IMR-90 (cell line): ENCODE results near the gene PDZK1. TPM values are rescaled to one million over a fixed set of nuclear protein-coding genes. Genes with fewer than 3 reads are reported as not detected.
"Not testable (repeated sequence)": the region's sequence is repeated elsewhere in the genome, so short reads cannot be mapped to it uniquely, and the experiment has no call there.

ENCODE experiments used
- ATAC-seq: fragments of 200-7000 bp; cut with Tn5 transposase; 2 replicates; pipeline ENCODE4 v1.9.1; 2020; ENCODE audit warnings: low read depth, mild to moderate bottlenecking, moderate library complexity
- BruUV-seq: library from RNA; stranded (reverse); fragments of 400-500 nt; replicated peaks from 2 replicates; lab custom pipeline; 2021; lab: Mats Ljungman, UMichigan
- CTCF ChIA-PET: fragments of 300-600 bp; formaldehyde crosslinking; extraction: SDS; loops from one replicate; lab custom pipeline; 2021; ENCODE audit warnings: antibody characterized with exemption; lab: Yijun Ruan, JAX
- POLR2A ChIA-PET: fragments of 300-600 bp; sonication (Branson Sonifier 250); formaldehyde crosslinking; loops from one replicate; lab custom pipeline; 2022; ENCODE audit warnings: antibody characterized with exemption; ENCODE audit not compliant: unreplicated experiment; lab: Charles Lee
- DNase-seq: peaks from one replicate; pipeline ENCODE4 v3.0.0; 2013
- H2AFZ ChIP-seq: replicated peaks from 2 replicates; pipeline ENCODE3; 2013; ENCODE audit warnings: low read length, mild to moderate bottlenecking; ENCODE audit not compliant: poor library complexity
- H2AK5ac ChIP-seq: 2 replicates; pipeline ENCODE4 v1.6.1; 2013; ENCODE audit warnings: low read depth, low read length, inconsistent platforms
- H2AK9ac ChIP-seq: replicated peaks from 2 replicates; pipeline ENCODE3; 2013; ENCODE audit warnings: mild to moderate bottlenecking, low read depth, low read length, moderate library complexity; ENCODE audit not compliant: poor library complexity
- H2BK120ac ChIP-seq: 2 replicates; pipeline ENCODE4 v1.6.1; 2013; ENCODE audit warnings: low read depth, low read length, inconsistent platforms
- H2BK15ac ChIP-seq: 3 replicates; pipeline ENCODE4 v1.6.1; 2013; ENCODE audit warnings: low read depth, low read length, inconsistent platforms
- H2BK20ac ChIP-seq: 2 replicates; pipeline ENCODE4 v1.6.1; 2013; ENCODE audit warnings: low read depth, mild to moderate bottlenecking, inconsistent platforms, low read length, moderate library complexity
- H2BK5ac ChIP-seq: 2 replicates; pipeline ENCODE4 v1.6.1; 2013; ENCODE audit warnings: mild to moderate bottlenecking, low read depth, low read length, inconsistent platforms; ENCODE audit not compliant: poor library complexity, severe bottlenecking
- H3K14ac ChIP-seq: replicated peaks from 2 replicates; pipeline ENCODE4 v1.6.1; 2013; ENCODE audit warnings: low read depth, low read length, inconsistent platforms
- H3K18ac ChIP-seq: 2 replicates; pipeline ENCODE4 v1.6.1; 2013; ENCODE audit warnings: low read depth, low read length, control low read depth
- H3K23ac ChIP-seq: 2 replicates; pipeline ENCODE4 v1.6.1; 2013; ENCODE audit warnings: low read depth, low read length, inconsistent platforms
- H3K27ac ChIP-seq: 2 replicates; pipeline ENCODE4 v1.5.1; 2013; ENCODE audit warnings: mild to moderate bottlenecking, control low read depth, low read length; ENCODE audit not compliant: insufficient read depth
- H3K27me3 ChIP-seq: 2 replicates; pipeline ENCODE4 v1.6.1; 2013; ENCODE audit warnings: low read length; ENCODE audit not compliant: control insufficient read depth, insufficient read depth
- H3K36me3 ChIP-seq: 2 replicates; pipeline ENCODE4 v1.6.1; 2013; ENCODE audit warnings: low read length, mixed read lengths; ENCODE audit not compliant: control insufficient read depth, insufficient read depth
- H3K4ac ChIP-seq: 2 replicates; pipeline ENCODE4 v1.6.1; 2013; ENCODE audit warnings: low read depth, low read length, inconsistent platforms
- H3K4me1 ChIP-seq: 2 replicates; pipeline ENCODE4 v1.6.1; 2013; ENCODE audit warnings: low read length, mixed read lengths; ENCODE audit not compliant: control insufficient read depth, insufficient read depth
- H3K4me2 ChIP-seq: 2 replicates; pipeline ENCODE4 v1.6.1; 2013; ENCODE audit warnings: low read depth, mild to moderate bottlenecking, control low read depth, low read length, moderate library complexity
- H3K4me3 ChIP-seq: 2 replicates; pipeline ENCODE4 v1.5.1; 2013; ENCODE audit warnings: low read depth, mild to moderate bottlenecking, control low read depth, low read length, moderate library complexity; ENCODE audit not compliant: insufficient read depth
- H3K56ac ChIP-seq: 2 replicates; pipeline ENCODE4 v1.6.1; 2013; ENCODE audit warnings: low read length, inconsistent platforms; ENCODE audit not compliant: insufficient read depth; ENCODE audit errors: extremely low read depth
- H3K79me1 ChIP-seq, 2 experiments: 2 replicates each; pipeline ENCODE4 v1.6.1; 2013; ENCODE audit warnings: low read length in 2 of 2, inconsistent platforms in 1 of 2, low read depth in 1 of 2
- H3K9ac ChIP-seq: 2 replicates; pipeline ENCODE4 v1.6.1; 2013; ENCODE audit warnings: low read depth, low read length, control low read depth
- H3K9me1 ChIP-seq: 2 replicates; pipeline ENCODE4 v1.6.1; 2013; ENCODE audit warnings: low read length, inconsistent platforms; ENCODE audit not compliant: insufficient read depth
- H3K9me3 ChIP-seq: 2 replicates; pipeline ENCODE4 v1.6.1; 2013; ENCODE audit warnings: low read length; ENCODE audit not compliant: control insufficient read depth, insufficient read depth
- H4K20me1 ChIP-seq: 2 replicates; pipeline ENCODE4 v1.6.1; 2013; ENCODE audit warnings: low read length, inconsistent platforms; ENCODE audit not compliant: insufficient read depth
- H4K5ac ChIP-seq: 2 replicates; pipeline ENCODE4 v1.6.1; 2013; ENCODE audit warnings: mild to moderate bottlenecking, low read depth, low read length, control low read depth
- H4K8ac ChIP-seq, 2 experiments: 2 replicates each; pipeline ENCODE4 v1.6.1; 2013; ENCODE audit warnings: low read depth in 2 of 2, low read length in 2 of 2, control low read depth in 1 of 2, inconsistent platforms in 1 of 2
- H4K91ac ChIP-seq: 2 replicates; pipeline ENCODE4 v1.6.1; 2013; ENCODE audit warnings: low read depth, low read length, inconsistent platforms; ENCODE audit not compliant: insufficient read depth
- WGBS, 2 experiments: methylation state at CpG; one replicate each; pipeline versions ENCODE4 v1.1.5 to v1.1.7; 2013; ENCODE audit warnings: missing lambda C conversion rate in 2 of 2; ENCODE audit not compliant: insufficient read length in 1 of 2; ENCODE audit errors: extremely low coverage in 2 of 2; 5-methylcytosine and 5-hydroxymethylcytosine counted together
- dilution Hi-C: fragments of 300-500 bp; cut with HindIII; formaldehyde crosslinking; loops from one replicate; pipeline ENCODE4 v1.14.3; 2018; ENCODE audit warnings: low sequenced_read_pairs; ENCODE audit not compliant: unreplicated experiment
- in situ Hi-C: fragments of 300-500 bp; cut with MboI; formaldehyde crosslinking; loops from 3 replicates; pipeline ENCODE4 v1.14.3; 2019; ENCODE audit warnings: low sequenced_read_pairs, inconsistent platforms, mixed read lengths
- intact Hi-C: fragments of 100-400 bp; cut with micrococcal nuclease; formaldehyde crosslinking; loops from 2 replicates; pipeline ENCODE4 v1.10.0; 2022
- polyA plus RNA-seq, 3 experiments: library from polyadenylated mRNA; depleted of rRNA; stranded (reverse); fragments of >200 nt; gene quantifications; 2 replicates each; pipeline ENCODE4 v1.2.3, GENCODE V29; 2012; ENCODE audit warnings: low replicate concordance in 1 of 3
- total RNA-seq: library from RNA; depleted of rRNA; stranded (reverse); fragments of >200 nt; gene quantifications from 2 replicates; pipeline ENCODE4 v1.2.3, GENCODE V29; 2012; rRNA removed

PDZK1 gene
- total and polyA plus RNA-seq, 2 of the 4 experiments (the other 2 are of a cell fraction) = 1.4 to 2.1 TPM

- H3K79me1 ChIP-seq, H4K5ac ChIP-seq, H2BK20ac ChIP-seq, H2AFZ ChIP-seq, H2AK5ac ChIP-seq, CTCF ChIA-PET, H3K27ac ChIP-seq, in situ Hi-C loops, H3K9ac ChIP-seq, DNase-seq, H3K9me1 ChIP-seq, H3K4me3 ChIP-seq, H2BK5ac ChIP-seq, H3K23ac ChIP-seq, H3K14ac ChIP-seq, POLR2A ChIA-PET, intact Hi-C loops, H3K56ac ChIP-seq, H2AK9ac ChIP-seq, dilution Hi-C loops, H4K91ac ChIP-seq, ATAC-seq, BruUV-seq, H3K4ac ChIP-seq, H3K18ac ChIP-seq, H4K20me1 ChIP-seq, H3K4me1 ChIP-seq, H2BK15ac ChIP-seq, H2BK120ac ChIP-seq, H3K27me3 ChIP-seq, H3K9me3 ChIP-seq, H4K8ac ChIP-seq, H3K36me3 ChIP-seq, H3K4me2 ChIP-seq: not testable (repeated sequence)
- no CpG with 5 or more reads among the region's 1 CpG for WGBS, 2 experiments
Measured at GRCh38 chr1:145622177-145622576, 85.0 kb downstream of the PDZK1 start.

Other genes with a start within 250 kb of the PDZK1 start
- gene GPR89A, start 99.4 kb downstream of the PDZK1 start, total RNA-seq = 29.0 and 32.8 TPM in 2 replicates
- gene GPR89A, start 99.4 kb downstream of the PDZK1 start, polyA plus RNA-seq (2012; rRNA removed) = 11.8 and 13.5 TPM in 2 replicates
- gene CD160, start 12.1 kb upstream of the PDZK1 start, total RNA-seq = not detected in 2 replicates
- not detected in 2 replicates for gene CD160, start 12.1 kb upstream of the PDZK1 start, polyA plus RNA-seq (2012; rRNA removed)
- 22.5 and 22.9 TPM in 2 replicates for gene RNF115, start 116.7 kb upstream of the PDZK1 start, total RNA-seq
- 11.5 and 13.5 TPM in 2 replicates for gene RNF115, start 116.7 kb upstream of the PDZK1 start, polyA plus RNA-seq (2012; rRNA removed)
- gene POLR3C, start 116.8 kb upstream of the PDZK1 start, total RNA-seq = 69.4 and 94.1 TPM in 2 replicates
- 47.0 and 49.4 TPM in 2 replicates for gene POLR3C, start 116.8 kb upstream of the PDZK1 start, polyA plus RNA-seq (2012; rRNA removed)
- gene NUDT17, start 138.3 kb upstream of the PDZK1 start, total RNA-seq = 2.3 and 2.8 TPM in 2 replicates
- 1.6 and 2.8 TPM in 2 replicates for gene NUDT17, start 138.3 kb upstream of the PDZK1 start, polyA plus RNA-seq (2012; rRNA removed)
- 10.8 and 11.1 TPM in 2 replicates for gene PIAS3, start 151.7 kb upstream of the PDZK1 start, total RNA-seq
- gene PIAS3, start 151.7 kb upstream of the PDZK1 start, polyA plus RNA-seq (2012; rRNA removed) = 52.9 and 53.7 TPM in 2 replicates
- gene ANKRD35, start 178.5 kb upstream of the PDZK1 start, total RNA-seq = 0.90 and 1.1 TPM in 2 replicates
- 2.4 TPM in 2 replicates for gene ANKRD35, start 178.5 kb upstream of the PDZK1 start, polyA plus RNA-seq (2012; rRNA removed)
- 0.83 and 0.90 TPM in 2 replicates for gene ITGA10, start 202.7 kb upstream of the PDZK1 start, total RNA-seq
- 1.3 TPM in 2 replicates for gene ITGA10, start 202.7 kb upstream of the PDZK1 start, polyA plus RNA-seq (2012; rRNA removed)
- gene PEX11B, start 211.3 kb upstream of the PDZK1 start, total RNA-seq = 15.4 and 19.7 TPM in 2 replicates
- gene PEX11B, start 211.3 kb upstream of the PDZK1 start, polyA plus RNA-seq (2012; rRNA removed) = 22.5 and 24.3 TPM in 2 replicates
- 94.1 and 228 TPM in 2 replicates for gene RBM8A, start 220.1 kb upstream of the PDZK1 start, total RNA-seq
- gene RBM8A, start 220.1 kb upstream of the PDZK1 start, polyA plus RNA-seq (2012; rRNA removed) = 203 and 251 TPM in 2 replicates